GM04504 (cell line): ENCODE results near the gene TMEM240.
A peak's percentile ranks its signal among the peaks of the same experiment; 100 is the strongest.
"Not testable (repeated sequence)": the region's sequence is repeated elsewhere in the genome, so short reads cannot be mapped to it uniquely, and the experiment has no call there.

Experiments
- DNase-seq: peaks from one replicate; pipeline ENCODE4 v3.0.0-alpha.2; 2012; ENCODE audit warnings: low read depth

Gene TMEM240

GRCh38 chr1:1557688-1558087 lies 17.3 kb upstream of the TMEM240 start:
- not testable (repeated sequence) for DNase-seq

DNA sequence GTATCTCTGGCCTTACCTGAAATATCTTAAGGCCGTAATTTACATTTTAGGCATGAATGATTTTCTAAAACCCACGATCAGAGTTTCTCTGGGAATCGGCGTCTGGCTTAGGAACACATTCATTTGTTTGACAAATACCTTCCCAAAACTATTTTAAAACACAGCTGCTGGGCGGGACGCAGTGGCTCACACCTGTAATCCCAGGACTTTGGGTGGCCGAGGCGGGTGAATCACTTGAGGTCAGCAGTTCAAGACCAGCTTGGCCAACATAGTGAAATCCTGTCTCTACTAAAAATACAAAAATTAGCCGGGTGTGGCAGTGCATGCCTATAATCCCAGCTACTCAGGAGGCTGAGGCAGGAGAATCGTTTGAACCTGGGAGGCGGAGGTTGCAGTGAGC lies 16.5 kb upstream of the TMEM240 start:
- DNase-seq: not testable (repeated sequence)

- DNase-seq: no peak
Measured at GRCh38 chr1:1556505-1556904, 16.1 kb upstream of the TMEM240 start.

- DNase-seq: peak; percentile 45
Measured at GRCh38 chr1:1554926-1555915, 14.8 kb upstream of the TMEM240 start.

DNA sequence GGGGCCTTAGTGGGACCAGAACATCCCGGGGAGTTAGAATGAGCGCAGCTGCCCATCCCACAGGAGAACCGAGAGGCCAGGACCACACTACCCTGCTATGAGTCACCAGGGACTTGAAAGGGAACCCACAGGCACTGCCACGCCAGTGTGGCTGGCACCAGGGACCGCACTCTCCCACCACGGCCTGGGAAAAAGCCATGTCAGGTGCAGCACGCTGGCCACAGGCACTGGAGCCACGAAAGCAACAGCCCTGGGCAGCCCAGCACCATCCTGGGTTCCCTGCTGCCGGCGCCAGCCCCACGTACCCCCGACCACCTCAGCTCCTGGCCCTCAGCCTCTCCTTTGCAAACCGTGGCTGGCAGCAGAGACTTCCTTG lies 14.1 kb upstream of the TMEM240 start:
- no peak for DNase-seq

DNA sequence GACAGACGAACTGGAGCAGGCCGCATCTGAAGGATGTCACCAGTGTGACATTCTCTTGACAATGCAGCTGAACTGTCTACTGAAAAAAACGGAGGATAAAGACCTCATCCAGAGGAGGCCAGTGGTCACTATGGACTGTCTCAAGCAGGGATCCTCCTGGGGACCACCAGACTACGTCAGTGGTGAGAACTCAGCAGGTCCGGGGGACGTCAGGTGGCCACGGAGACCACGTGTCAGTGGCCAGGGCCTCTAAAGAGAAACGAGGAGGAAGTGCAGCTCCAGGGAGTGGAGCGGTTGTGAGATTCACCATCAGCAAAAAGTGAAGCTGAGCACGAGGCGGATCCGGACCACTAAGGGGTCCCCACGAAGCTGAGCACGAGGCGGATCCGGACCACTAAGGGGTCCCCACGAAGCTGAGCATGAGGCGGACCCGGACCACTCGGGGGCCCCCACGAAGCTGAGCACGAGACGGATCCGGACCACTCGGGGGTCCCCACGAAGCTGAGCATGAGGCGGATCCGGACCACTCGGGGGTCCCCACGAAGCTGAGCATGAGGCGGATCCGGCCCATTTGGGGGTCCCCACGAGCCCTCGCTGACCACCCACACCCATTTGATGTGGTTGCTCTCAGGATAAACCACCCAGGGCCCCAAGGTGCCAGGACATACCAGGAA lies 13.5 kb upstream of the TMEM240 start:
- no peak for DNase-seq

GRCh38 chr1:1552263-1552639 lies 11.8 kb upstream of the TMEM240 start:
- DNase-seq: no peak

GRCh38 chr1:1551524-1552262 lies 11.3 kb upstream of the TMEM240 start:
- no peak for DNase-seq

DNA sequence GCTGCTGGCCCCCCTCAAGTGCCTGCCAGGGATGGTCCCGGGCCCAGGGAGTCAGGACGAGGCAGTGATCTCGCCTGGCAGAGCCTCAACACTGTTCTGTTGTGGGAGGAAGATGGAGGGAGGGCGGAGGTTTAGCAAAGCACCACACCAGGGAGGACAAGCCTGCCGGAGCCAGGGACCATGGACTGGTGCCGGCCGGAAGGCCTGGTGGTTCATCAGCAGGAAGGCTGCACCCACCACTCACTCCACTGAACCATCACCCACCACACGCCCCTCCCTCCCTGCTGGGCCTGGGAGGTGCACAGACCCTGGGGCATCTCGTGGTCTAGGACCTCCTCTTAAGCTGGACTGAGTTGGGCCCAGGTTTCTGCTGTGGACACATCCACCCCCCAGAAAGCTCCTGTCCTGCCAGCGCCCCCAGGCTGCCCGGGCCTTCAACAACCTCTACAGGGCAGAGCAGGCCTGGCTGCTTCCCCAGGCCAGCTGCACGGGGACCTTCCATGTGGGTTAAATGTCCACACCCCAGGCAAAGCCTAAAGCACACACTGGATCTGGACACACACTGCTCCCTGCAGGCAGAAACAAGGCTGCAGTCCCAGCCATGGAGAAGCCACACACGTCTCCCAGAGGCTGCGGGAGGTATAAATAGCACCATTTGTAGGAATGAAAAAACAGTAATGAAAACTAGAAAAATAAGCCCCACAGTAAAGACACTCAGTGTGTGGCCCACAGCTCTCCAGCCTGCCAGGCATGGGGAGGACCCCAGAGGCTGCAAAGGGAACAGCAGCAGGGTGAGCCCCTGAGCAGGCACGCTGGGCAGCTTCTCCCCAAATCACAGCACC lies 10.4 kb upstream of the TMEM240 start:
- DNase-seq: no peak

- DNase-seq: no peak
Measured at GRCh38 chr1:1550087-1550486, 9.7 kb upstream of the TMEM240 start.

GRCh38 chr1:1548591-1548990 lies 8.2 kb upstream of the TMEM240 start:
- DNase-seq: no peak

GRCh38 chr1:1547476-1547875 lies 7.1 kb upstream of the TMEM240 start:
- no peak for DNase-seq

- DNase-seq: no peak
Measured at GRCh38 chr1:1547011-1547410, 6.6 kb upstream of the TMEM240 start.

- no peak for DNase-seq
Measured at GRCh38 chr1:1545946-1546737, 5.7 kb upstream of the TMEM240 start.

- no peak for DNase-seq
Measured at GRCh38 chr1:1544544-1544943, 4.1 kb upstream of the TMEM240 start.

DNA sequence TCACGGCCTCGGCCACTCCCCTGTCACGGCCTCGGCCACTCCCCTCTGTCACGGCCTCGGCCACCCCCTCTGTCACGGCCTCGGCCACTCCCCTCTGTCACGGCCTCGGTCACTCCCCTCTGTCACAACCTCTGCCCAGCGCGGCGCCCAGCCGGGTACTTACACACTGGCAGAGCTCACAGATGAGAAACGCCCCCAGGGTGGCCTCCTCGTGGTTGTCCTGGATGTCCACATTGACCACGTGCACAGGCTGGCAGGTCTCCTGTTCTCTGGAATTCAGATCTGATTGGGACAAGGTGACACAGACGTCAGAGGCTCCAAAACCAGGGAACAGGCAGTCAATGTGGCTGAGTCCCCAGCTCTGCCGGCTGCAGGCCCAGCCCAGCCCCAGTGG lies 3.3 kb upstream of the TMEM240 start:
- DNase-seq: no peak

GRCh38 chr1:1542766-1543705 lies 2.6 kb upstream of the TMEM240 start:
- DNase-seq: no peak

GRCh38 chr1:1541956-1542765 lies 1.7 kb upstream of the TMEM240 start:
- DNase-seq: no peak
